Heart right ventricle (tissue), 16 donors: ENCODE results near the gene METTL9. TPM values are rescaled to one million over a fixed set of nuclear protein-coding genes. Genes with fewer than 3 reads are reported as not detected.

Experiments used
- ATAC-seq, 8 donors: fragments of 200-7000 bp; cut with Tn5 transposase; one replicate each; pipeline ENCODE4 v1.9.1; 2020; ENCODE audit warnings: mild to moderate bottlenecking in 8 of 8, moderate library complexity in 8 of 8, moderate number of reproducible peaks in 1 of 8
- DNase-seq, 2 donors: peaks; one replicate each; pipeline ENCODE4 v3.0.0-alpha.2; 2020
- H3K27ac ChIP-seq, 10 donors: fragments of 200-600 bp; sonication (generic) in 2 of 10; one replicate each; pipeline versions ENCODE4 v1.5.0 to v1.8.0; 2020 to 2022; ENCODE audit warnings: mild to moderate bottlenecking in 3 of 10
- H3K27me3 ChIP-seq, 7 donors: fragments of 200-600 bp; one replicate each; pipeline ENCODE4 v1.8.0; 2021 to 2022; ENCODE audit warnings: mild to moderate bottlenecking in 2 of 7
- H3K36me3 ChIP-seq, 9 donors: fragments of 200-600 bp; sonication (generic) in 1 of 9; one replicate each; pipeline versions ENCODE4 v1.5.0 to v1.8.0; 2020 to 2022; ENCODE audit warnings: mild to moderate bottlenecking in 2 of 9
- H3K4me1 ChIP-seq, 9 donors: fragments of 200-600 bp; sonication (generic) in 1 of 9; one replicate each; pipeline versions ENCODE4 v1.5.0 to v1.8.0; 2020 to 2022; ENCODE audit warnings: mild to moderate bottlenecking in 4 of 9
- H3K4me3 ChIP-seq, 10 donors: fragments of 200-600 bp; sonication (generic) in 2 of 10; one replicate each; pipeline versions ENCODE4 v1.5.0 to v1.8.0; 2020 to 2022; ENCODE audit warnings: mild to moderate bottlenecking in 7 of 10, moderate library complexity in 2 of 10
- H3K9me3 ChIP-seq, 11 donors: fragments of 200-600 bp in 10 of 11; sonication (generic) in 2 of 11; one replicate each; pipeline versions ENCODE4 v1.5.0 to v1.8.0; 2013 to 2022; ENCODE audit warnings: mild to moderate bottlenecking in 2 of 11, control low read depth in 1 of 11, moderate library complexity in 1 of 11
- WGBS, 2 donors: extraction: QIAGEN DNeasy Blood & Tissue Kit; methylation state at CpG; one replicate each; pipeline ENCODE4 v1.1.7; 2013; ENCODE audit warnings: inconsistent platforms in 1 of 2; 5-methylcytosine and 5-hydroxymethylcytosine counted together
- intact Hi-C, 10 donors: fragments of 100-400 bp; cut with DNase I; formaldehyde crosslinking; loops; one replicate each; pipeline versions ENCODE4 v1.11.1 to v1.14.2; 2022
- polyA plus RNA-seq, 2 donors: library from polyadenylated mRNA; stranded (reverse); fragments of 200-250 nt; gene quantifications; one replicate each; pipeline ENCODE4 v1.2.3, GENCODE V29; 2013
- total RNA-seq, 10 donors: library from RNA; stranded (reverse); fragmentation: NEBNext Ultra II Directional in 3 of 10; extraction: Animal tissue kit (Norgen Biotek cat#: 25700) in 3 of 10; gene quantifications; one replicate each; pipeline versions ENCODE4 v1.2.1 to v1.2.4, GENCODE V29; 2021 to 2023
- TF ChIP-seq, protein P1 (sequence below), 9 donors: fragments of 200-600 bp; sonication (generic) in 2 of 9; IDR thresholded peaks; one replicate each; pipeline versions ENCODE4 v1.5.0 to v1.8.0; 2021 to 2022; ENCODE audit warnings: antibody characterized with exemption in 9 of 9, mild to moderate bottlenecking in 5 of 9, moderate library complexity in 1 of 9
- donor health status: Arrhythmogenic right ventricular cardiomyopathy.
- donor health status: ischemic (EF 13 %, LVEDD 7.1; RV severe dilation, severe dysfunction).
- donor health status: healthy with polysubstance abuse.
- donor health status: DM: no; HTN: yes; CAD: no.
- donor health status: DM: no; HTN: no; CAD: no.
- donor health status: ischemic (EF 25% LVEDD 6.9; RV normal size, moderate dysfunction).
- donor health status: ischemic (EF 25% LVEDD 5.7; RV mildly dilated, moderate dysfunction).
- donor health status: healthy.
- donor health status: DM: yes; HTN: yes; CAD: no.
- donor health status: Ischemic cardiomyopathy.
- donor health status: ischemic (EF 35%, LVEDD 5.7; RV mildly dilated, moderate dysfunction).
- donor health status: nonischemic (EF 11% LVEDD 7.7; RV severe dilation, severe dysfunction).
- donor health status: DM: yes; HTN: yes; CAD: no.
- donor health status: PGD.
- donor health status: ischemic (EF 29% LVEDD 5.4; RV normal size, mild dysfunction).
- donor health status: nonischemic (EF 23%, LVEDD 6.1; RV moderate dilation, normal function).

The METTL9 gene
- total and polyA plus RNA-seq, 12 donors, result 11.9 to 66.0 (median 51.4) TPM

DNA sequence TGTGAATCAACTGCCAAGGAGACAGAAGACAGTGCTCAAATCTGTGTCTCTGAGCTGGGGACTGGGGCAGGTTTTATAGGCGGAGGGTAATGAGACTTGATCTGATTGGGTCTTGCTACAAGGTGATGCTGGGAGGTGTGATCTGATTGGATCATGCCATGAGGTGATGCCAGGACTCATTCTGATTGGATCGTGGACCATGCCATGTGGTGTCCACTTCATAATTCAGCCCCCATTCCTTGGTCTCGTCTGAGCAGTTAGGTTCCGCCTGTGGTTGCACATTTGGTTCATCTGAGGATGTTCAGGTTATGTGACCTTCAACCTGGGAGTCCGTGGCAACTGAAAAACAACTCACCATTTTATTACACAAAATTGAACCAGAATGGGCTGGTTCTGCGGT is 105.4 kb downstream of the METTL9 start:
- Histone ChIP-seq H3K9me3 (no peaks in the 10 kb centered on the region), H3K27me3 (peaks cover 0 to 7% (median 0%) of the 10 kb centered on the region in 7 donors), H3K27ac (no peak overlapping the region), H3K36me3 (no peaks in the 10 kb centered on the region), H3K4me1 (peaks cover 0 to 7% (median 0%) of the 10 kb centered on the region in 9 donors), H3K4me3 (no peak overlapping the region)
- no peak for DNase-seq
- TF ChIP-seq, protein P1, sequence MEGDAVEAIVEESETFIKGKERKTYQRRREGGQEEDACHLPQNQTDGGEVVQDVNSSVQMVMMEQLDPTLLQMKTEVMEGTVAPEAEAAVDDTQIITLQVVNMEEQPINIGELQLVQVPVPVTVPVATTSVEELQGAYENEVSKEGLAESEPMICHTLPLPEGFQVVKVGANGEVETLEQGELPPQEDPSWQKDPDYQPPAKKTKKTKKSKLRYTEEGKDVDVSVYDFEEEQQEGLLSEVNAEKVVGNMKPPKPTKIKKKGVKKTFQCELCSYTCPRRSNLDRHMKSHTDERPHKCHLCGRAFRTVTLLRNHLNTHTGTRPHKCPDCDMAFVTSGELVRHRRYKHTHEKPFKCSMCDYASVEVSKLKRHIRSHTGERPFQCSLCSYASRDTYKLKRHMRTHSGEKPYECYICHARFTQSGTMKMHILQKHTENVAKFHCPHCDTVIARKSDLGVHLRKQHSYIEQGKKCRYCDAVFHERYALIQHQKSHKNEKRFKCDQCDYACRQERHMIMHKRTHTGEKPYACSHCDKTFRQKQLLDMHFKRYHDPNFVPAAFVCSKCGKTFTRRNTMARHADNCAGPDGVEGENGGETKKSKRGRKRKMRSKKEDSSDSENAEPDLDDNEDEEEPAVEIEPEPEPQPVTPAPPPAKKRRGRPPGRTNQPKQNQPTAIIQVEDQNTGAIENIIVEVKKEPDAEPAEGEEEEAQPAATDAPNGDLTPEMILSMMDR (IDR thresholded peaks at IDR 0.05), result no peak
- WGBS, 2 donors, result 82 to 85% methylated on average over 6 of the region's 6 CpGs
- ATAC-seq, result no peak
- intact Hi-C loops, result loop anchor here in 8 of 10 donors (5.0 to 10.0 kb wide), 3 partner anchors 47 to 122 kb away; partner anchors contain the start of gene IGSF6 (in 1 of the 8)

Other genes with a start within 250 kb of the METTL9 start
- 10 to 100 TPM in 1 of 10 donors, 1 to 10 TPM in 6, under 1 TPM in 3; 0.78 to 14.5 (median 1.8) TPM for gene IGSF6, start 53.0 kb downstream of the METTL9 start, total RNA-seq
- 1 to 10 TPM in 1 of 2 donors, under 1 TPM in 1; 0.55 to 1.7 TPM for gene IGSF6, start 53.0 kb downstream of the METTL9 start, polyA plus RNA-seq
- under 1 TPM in 5 of 10 donors, not detected in 5; 0.06 to 0.21 (median 0.07) TPM for gene OTOA, start 64.4 kb downstream of the METTL9 start, total RNA-seq
- under 1 TPM in 1 of 2 donors, not detected in 1; 0.07 TPM for gene OTOA, start 64.4 kb downstream of the METTL9 start, polyA plus RNA-seq